Measurements from ENCODE around the gene MEIS1.

- no peak for TF ChIP-seq POLR2AphosphoS5 (IDR thresholded peaks at IDR 0.05; ENCODE audit: low read depth, low read length)
- no peak for TF ChIP-seq POLR2A (IDR thresholded peaks at IDR 0.05; ENCODE audit: low read depth, low read length)
- TF ChIP-seq TAF1 (IDR thresholded peaks at IDR 0.05; ENCODE audit: borderline replicate concordance, low read depth, low read length), result no peak
Measured at GRCh38 chr2:66571918-66572317, 137.0 kb downstream of the MEIS1 start.

Data from GM12892 (cell line).